Psoas muscle (tissue), 8 donors: ENCODE measurements around the gene PYGO1. TPM values are rescaled to one million over a fixed set of nuclear protein-coding genes. Genes with fewer than 3 reads are reported as not detected.

ENCODE experiments used
- ATAC-seq, 4 donors: fragments of 200-7000 bp; cut with Tn5 transposase; one replicate each; pipeline ENCODE4 v1.9.1; 2020; ENCODE audit warnings: moderate library complexity in 3 of 4, mild to moderate bottlenecking in 2 of 4
- DNase-seq, 2 donors: peaks; one replicate each; pipeline ENCODE4 v3.0.0-alpha.2; 2020
- H3K27ac ChIP-seq: fragments of 200-600 bp; one replicate; pipeline ENCODE4 v1.8.0; 2022
- H3K27me3 ChIP-seq, 3 donors: fragments of 200-600 bp in 1 of 3; one replicate each; pipeline versions ENCODE4 v1.6.1 to v1.8.0; 2013 to 2022; ENCODE audit warnings: low read length in 2 of 3, mild to moderate bottlenecking in 2 of 3, moderate library complexity in 1 of 3; ENCODE audit not compliant: insufficient read depth in 3 of 3
- H3K36me3 ChIP-seq, 2 donors: fragments of 200-600 bp in 1 of 2; one replicate each; pipeline versions ENCODE4 v1.6.1 to v1.8.0; 2013 to 2022; ENCODE audit warnings: low read depth in 1 of 2, mild to moderate bottlenecking in 1 of 2, moderate library complexity in 1 of 2; ENCODE audit not compliant: insufficient read depth in 1 of 2
- H3K4me1 ChIP-seq: fragments of 200-600 bp; one replicate; pipeline ENCODE4 v1.8.0; 2022
- H3K4me3 ChIP-seq: fragments of 200-600 bp; one replicate; pipeline ENCODE4 v1.8.0; 2022; ENCODE audit warnings: mild to moderate bottlenecking
- H3K9me3 ChIP-seq: fragments of 200-600 bp; one replicate; pipeline ENCODE4 v1.8.0; 2022
- CTCF ChIP-seq: fragments of 200-600 bp; IDR thresholded peaks from one replicate; pipeline ENCODE4 v1.8.0; 2022; ENCODE audit warnings: antibody characterized with exemption
- WGBS, 3 donors: extraction: QIAGEN DNeasy Blood & Tissue Kit; methylation state at CpG; one replicate each; pipeline versions ENCODE4 v1.1.6 to v1.1.7; 2013; 5-methylcytosine and 5-hydroxymethylcytosine counted together
- intact Hi-C, 2 donors: fragments of 100-400 bp; cut with DNase I; formaldehyde crosslinking; loops; one replicate each; pipeline versions ENCODE4 v1.11.0 to v1.14.2; 2022
- polyA plus RNA-seq, 3 donors: library from polyadenylated mRNA; stranded (reverse); fragments of 200-250 nt; gene quantifications; one replicate each; pipeline ENCODE4 v1.2.3, GENCODE V29; 2013
- total RNA-seq, 4 donors: library from RNA; stranded (reverse); fragmentation: NEBNext Ultra II Directional in 2 of 4; extraction: Animal tissue kit (Norgen Biotek cat#: 25700) in 2 of 4; gene quantifications; one replicate each; pipeline versions ENCODE4 v1.2.1 to v1.2.4, GENCODE V29; 2021 to 2023
- donor health status: healthy with polysubstance abuse.
- donor health status: DM: no; HTN: no; CAD: no; lungs with moderate emphysema.
- donor health status: Bipolar disorder and iron deficiency.
- donor health status: healthy.
- donor health status: DM: yes; HTN: yes; CAD: no.
- donor health status: DM: no; HTN: no; CAD: no.
- donor health status: DM: no; HTN: no; CAD: no.
- donor health status: DM: yes; HTN: yes; CAD: no.

PYGO1 gene
- total and polyA plus RNA-seq, 7 donors, result 3.8 to 30.2 (median 18.8) TPM

- TF ChIP-seq CTCF, result no peak
- no peak for ATAC-seq
- no peak for DNase-seq
- 97 to 100% (median 97%) methylated on average over 1 of the region's 1 CpG for WGBS, 3 donors
- Histone ChIP-seq H3K4me3 (no peak overlapping the region), H3K4me1 (no peaks in the 10 kb centered on the region), H3K36me3 (peaks cover 0 to 24% of the 10 kb centered on the region in 2 donors), H3K27ac (no peak overlapping the region), H3K9me3 (no peaks in the 10 kb centered on the region), H3K27me3 (no peaks in the 10 kb centered on the region)
- intact Hi-C loops, result no loop called here
Measured at GRCh38 chr15:55549305-55549704, 38.8 kb downstream of the PYGO1 start.

- Histone ChIP-seq H3K36me3 (peaks cover 0 to 24% of the 10 kb centered on the region in 2 donors), H3K9me3 (no peaks in the 10 kb centered on the region), H3K27ac (no peak overlapping the region), H3K4me1 (no peaks in the 10 kb centered on the region), H3K27me3 (no peaks in the 10 kb centered on the region), H3K4me3 (no peak overlapping the region)
- ATAC-seq (no peak), DNase-seq (no peak)
- TF ChIP-seq CTCF, result no peak
- intact Hi-C loops, result no loop called here
- 60 to 75% (median 68%) methylated on average over 5 of the region's 5 CpGs for WGBS, 3 donors
Measured at GRCh38 chr15:55546718-55547117, 41.4 kb downstream of the PYGO1 start.

- ATAC-seq (peak in 1 of 4 donors; percentile 15), DNase-seq (no peak)
- peaks cover 7% of the 10 kb centered on the region for H3K4me1 ChIP-seq
- H3K36me3 ChIP-seq, result no peaks in the 10 kb centered on the region
- no peaks in the 10 kb centered on the region for H3K9me3 ChIP-seq
- WGBS, 3 donors, result 77 to 80% (median 78%) methylated on average over 6 of the region's 6 CpGs
- no peaks in the 10 kb centered on the region for H3K27me3 ChIP-seq
- no peak overlapping the region for H3K27ac ChIP-seq
- TF ChIP-seq CTCF, result no peak
- H3K4me3 ChIP-seq, result no peak overlapping the region
- intact Hi-C loops, result no loop called here
Measured at GRCh38 chr15:55535436-55535835, 52.7 kb downstream of the PYGO1 start.

GRCh38 chr15:55532944-55533343, 55.2 kb downstream of the PYGO1 start:
- intact Hi-C loops, result no loop called here
- Histone ChIP-seq H3K4me3 (no peak overlapping the region), H3K36me3 (no peaks in the 10 kb centered on the region), H3K9me3 (no peaks in the 10 kb centered on the region), H3K27ac (no peak overlapping the region), H3K27me3 (no peaks in the 10 kb centered on the region), H3K4me1 (peaks cover 7% of the 10 kb centered on the region)
- no peak for DNase-seq
- no peak for TF ChIP-seq CTCF
- ATAC-seq, result no peak

- no peaks in the 10 kb centered on the region for H3K27me3 ChIP-seq
- WGBS, 3 donors, result 19 to 27% (median 26%) methylated on average over 4 of the region's 4 CpGs
- intact Hi-C loops, result no loop called here
- TF ChIP-seq CTCF, result no peak
- ATAC-seq (peak; percentile 69 to 91 (median 76)), DNase-seq (no peak)
- peak overlapping the region; percentile 27 for H3K27ac ChIP-seq
- no peaks in the 10 kb centered on the region for H3K9me3 ChIP-seq
- no peak overlapping the region for H3K4me3 ChIP-seq
- H3K4me1 ChIP-seq, result peaks cover 11% of the 10 kb centered on the region
- no peaks in the 10 kb centered on the region for H3K36me3 ChIP-seq
Measured at GRCh38 chr15:55530861-55531313, 57.3 kb downstream of the PYGO1 start.
